HCT116 (cell line): ENCODE measurements around the gene SMG5. TPM values are rescaled to one million over a fixed set of nuclear protein-coding genes. Genes with fewer than 3 reads are reported as not detected.

Experiments used
- ATAC-seq: fragments of 200-7000 bp; cut with Tn5 transposase; 2 replicates; pipeline ENCODE4 v1.9.1; 2020; ENCODE audit warnings: mild to moderate bottlenecking, moderate library complexity
- BruUV-seq: library from RNA; stranded (reverse); fragments of 400-500 nt; replicated peaks from 2 replicates; lab custom pipeline; 2021; lab: Mats Ljungman, UMichigan
- CTCF ChIA-PET: fragments of 300-600 bp; sonication (Branson Sonifier 250); formaldehyde crosslinking; loops from one replicate; lab custom pipeline; 2021; ENCODE audit warnings: antibody characterized with exemption; lab: Charles Lee
- POLR2A ChIA-PET: fragments of 300-600, 350-600 bp; sonication (Branson Sonifier 250); formaldehyde crosslinking; loops from one replicate; lab custom pipeline; 2021; ENCODE audit warnings: antibody characterized with exemption; lab: Charles Lee
- RAD21 ChIA-PET, 2 experiments: fragments of 300-600 bp; sonication (Branson Sonifier 250); formaldehyde crosslinking; loops; one replicate each; lab custom pipeline; 2023; ENCODE audit warnings: low total read pairs in 2 of 2; ENCODE audit not compliant: uncharacterized antibody in 2 of 2, unreplicated experiment in 2 of 2, low non-redundant PET in 1 of 2; lab: Charles Lee
- DNase-seq: peaks from one replicate; pipeline ENCODE4 v3.0.0-alpha.2; 2010; ENCODE audit warnings: low read depth, low spot score
- H2AFZ ChIP-seq: fragments of 200-600 bp; shearing (Covaris generic), sonication (generic); 2 replicates; pipeline ENCODE4 v1.6.1; 2017; ENCODE audit warnings: low read depth, mixed run types, mixed read lengths, antibody characterized with exemption, low read length; ENCODE audit not compliant: poor library complexity, severe bottlenecking
- H3K27ac ChIP-seq: 2 replicates; pipeline ENCODE4 v1.5.1; 2012; ENCODE audit warnings: low read depth, low read length
- H3K27me3 ChIP-seq: fragments of 200-600 bp; sonication (generic); 2 replicates; pipeline ENCODE4 v1.6.1; 2016; ENCODE audit warnings: mixed run types, low read length, mixed read lengths; ENCODE audit not compliant: insufficient read depth
- H3K36me3 ChIP-seq, 2 experiments: fragments of 200-500 bp in 1 of 2; fragments of 200-600 bp in 1 of 2; sonication (Bioruptor generic) in 1 of 2; sonication (generic) in 1 of 2; 2 replicates each; pipeline versions ENCODE4 v1.5.1 to v1.6.1; 2014 to 2016; ENCODE audit warnings: low read length in 2 of 2, inconsistent platforms in 1 of 2, mixed read lengths in 1 of 2, mixed run types in 1 of 2; ENCODE audit not compliant: insufficient read depth in 2 of 2, control insufficient read depth in 1 of 2
- H3K4me1 ChIP-seq, 2 experiments: fragments of 200-600 bp in 1 of 2; sonication (generic) in 1 of 2; 2 replicates each; pipeline versions ENCODE4 v1.5.1 to v1.6.1; 2012 to 2017; ENCODE audit warnings: low read length in 2 of 2, inconsistent platforms in 1 of 2, mild to moderate bottlenecking in 1 of 2, mixed read lengths in 1 of 2, mixed run types in 1 of 2, moderate library complexity in 1 of 2; ENCODE audit not compliant: insufficient read depth in 2 of 2, control insufficient read depth in 1 of 2
- H3K4me2 ChIP-seq: fragments of 200-600 bp; sonication (generic); 2 replicates; pipeline ENCODE4 v1.6.1; 2017; ENCODE audit warnings: mixed run types, low read length, mixed read lengths
- H3K4me3 ChIP-seq, 2 experiments: fragments of 200-600 bp in 1 of 2; sonication (generic) in 1 of 2; replicated peaks in 1 of 2; 2 replicates each; pipeline ENCODE4 v1.5.1; 2011 to 2016; ENCODE audit warnings: low read length in 2 of 2, control low read depth in 1 of 2, low read depth in 1 of 2, mild to moderate bottlenecking in 1 of 2, mixed read lengths in 1 of 2, mixed run types in 1 of 2
- H3K79me2 ChIP-seq: fragments of 200-600 bp; sonication (generic); 2 replicates; pipeline ENCODE4 v1.6.1; 2017; ENCODE audit warnings: mild to moderate bottlenecking, mixed run types, low read length, moderate library complexity, mixed read lengths; ENCODE audit not compliant: insufficient read depth
- H3K9ac ChIP-seq: fragments of 200-600 bp; sonication (generic); 2 replicates; pipeline ENCODE4 v1.6.1; 2016; ENCODE audit warnings: low read length, mixed read lengths
- H3K9me2 ChIP-seq: fragments of 200-600 bp; sonication (generic), shearing (Covaris generic); 2 replicates; pipeline ENCODE4 v1.6.1; 2017; ENCODE audit warnings: mixed run types, mild to moderate bottlenecking, moderate library complexity; ENCODE audit not compliant: insufficient read depth
- H3K9me3 ChIP-seq, 2 experiments: fragments of 200-500 bp in 1 of 2; fragments of 200-600 bp in 1 of 2; sonication (Bioruptor generic) in 1 of 2; sonication (generic) in 1 of 2; 2 replicates each; pipeline ENCODE4 v1.6.1; 2014 to 2017; ENCODE audit warnings: low read length in 2 of 2, mixed read lengths in 2 of 2, inconsistent platforms in 1 of 2, low read depth in 1 of 2, mild to moderate bottlenecking in 1 of 2, mixed run types in 1 of 2, moderate library complexity in 1 of 2; ENCODE audit not compliant: control insufficient read depth in 1 of 2, insufficient read depth in 1 of 2
- H4K20me1 ChIP-seq: fragments of 200-600 bp; sonication (generic), shearing (Covaris generic); 2 replicates; pipeline ENCODE4 v1.6.1; 2017; ENCODE audit warnings: mixed run types, mild to moderate bottlenecking, moderate library complexity; ENCODE audit not compliant: insufficient read depth
- ATF3 ChIP-seq: IDR thresholded peaks from 2 replicates; pipeline ENCODE4 v1.6.1; 2012
- CBX3 ChIP-seq: IDR thresholded peaks from 2 replicates; pipeline ENCODE4 v1.6.1; 2012; ENCODE audit warnings: low read depth
- EZH2 ChIP-seq: fragments of 200-600 bp; sonication (generic); IDR thresholded peaks from 2 replicates; pipeline ENCODE4 v1.6.1; 2017; ENCODE audit warnings: antibody characterized with exemption, mixed run types
- FOSL1 ChIP-seq: IDR thresholded peaks from 2 replicates; pipeline ENCODE4 v1.6.1; 2012; ENCODE audit warnings: low read depth
- JUND ChIP-seq: IDR thresholded peaks from 2 replicates; pipeline ENCODE4 v1.6.1; 2012
- MAX ChIP-seq: IDR thresholded peaks from 2 replicates; pipeline ENCODE4 v1.6.1; 2012
- POLR2A ChIP-seq: IDR thresholded peaks from 2 replicates; pipeline ENCODE4 v1.7.0; 2011; ENCODE audit warnings: borderline replicate concordance; ENCODE audit not compliant: insufficient read depth, insufficient read length; ENCODE audit errors: extremely low read depth
- POLR2AphosphoS5 ChIP-seq: IDR thresholded peaks from 2 replicates; pipeline ENCODE4 v1.6.1; 2011; ENCODE audit warnings: mild to moderate bottlenecking, low read depth, low read length, moderate library complexity
- RAD21 ChIP-seq: IDR thresholded peaks from 2 replicates; pipeline ENCODE4 v1.6.1; 2012; ENCODE audit warnings: low read depth, mild to moderate bottlenecking
- SIN3A ChIP-seq: IDR thresholded peaks from 2 replicates; pipeline ENCODE4 v1.6.1; 2012; ENCODE audit warnings: low read depth
- SP1 ChIP-seq: IDR thresholded peaks from 2 replicates; pipeline ENCODE4 v1.6.1; 2012; ENCODE audit warnings: low read depth
- ZBTB33 ChIP-seq: IDR thresholded peaks from 2 replicates; pipeline ENCODE4 v1.6.1; 2011; ENCODE audit warnings: mild to moderate bottlenecking, low read length, moderate library complexity; ENCODE audit not compliant: insufficient replicate concordance; ENCODE audit errors: extremely low read depth
- ZFX ChIP-seq: fragments of 450-650 bp; IDR thresholded peaks from 2 replicates; pipeline ENCODE4 v1.6.1; 2017
- ZNF274 ChIP-seq: fragments of 200-500 bp; sonication (Bioruptor generic); IDR thresholded peaks from 2 replicates; pipeline ENCODE4 v1.6.1; 2014; ENCODE audit warnings: mild to moderate bottlenecking, low read depth, low read length, inconsistent platforms
- intact Hi-C: fragments of 100-400 bp; cut with micrococcal nuclease; formaldehyde crosslinking; loops from 2 replicates; pipeline ENCODE4 v1.10.0; 2022
- total RNA-seq: library from RNA; stranded (reverse); gene quantifications from one replicate; pipeline ENCODE4 v1.2.1, GENCODE V29; 2021; ENCODE audit not compliant: unreplicated experiment

Gene SMG5
- total RNA-seq, 1 experiment from 2014 or later: 75.2 TPM

GRCh38 chr1:156246781-156247459 lies 35.7 kb downstream of the SMG5 start:
- ChIA-PET CTCF (interaction anchor here (1.4 kb wide), 1 partner anchor 13 kb away, joined by 3 read pairs; no protein-coding TSS in a partner anchor), RAD21 (no interaction called here), POLR2A (no interaction called here)
- intact Hi-C loops: no loop called here
- H3K36me3 ChIP-seq: peaks cover 16 to 26% of the 10 kb centered on the region in 2 experiments; a peak in 3 of 4 replicates
- no peak overlapping the region for H2AFZ ChIP-seq
- no peak overlapping the region for H3K4me3 ChIP-seq
- TF ChIP-seq POLR2AphosphoS5 (0 out of 2 replicates have a peak, but pooled peaks have one; percentile 33), ZBTB33 (no peak)
- H3K27ac ChIP-seq: peak overlapping the region; percentile 24; the same call in 1 of the 2 replicates
- ATAC-seq: peak; percentile 82
- H3K4me1 ChIP-seq: peaks cover 8 to 19% of the 10 kb centered on the region in 2 experiments
- no peak overlapping the region; the same call in 1 of the 2 replicates for H3K9ac ChIP-seq
- H3K27me3 ChIP-seq: no peaks in the 10 kb centered on the region
- no TSS peak for BruUV-seq
- peak overlapping the region; percentile 41 for H3K4me2 ChIP-seq
- no peaks in the 10 kb centered on the region for H3K9me3 ChIP-seq
- no peaks in the 10 kb centered on the region for H3K9me2 ChIP-seq
- no peaks in the 10 kb centered on the region for H3K79me2 ChIP-seq
- no peak for DNase-seq
- peaks cover 3% of the 10 kb centered on the region; the same call in 1 of the 2 replicates for H4K20me1 ChIP-seq

DNA sequence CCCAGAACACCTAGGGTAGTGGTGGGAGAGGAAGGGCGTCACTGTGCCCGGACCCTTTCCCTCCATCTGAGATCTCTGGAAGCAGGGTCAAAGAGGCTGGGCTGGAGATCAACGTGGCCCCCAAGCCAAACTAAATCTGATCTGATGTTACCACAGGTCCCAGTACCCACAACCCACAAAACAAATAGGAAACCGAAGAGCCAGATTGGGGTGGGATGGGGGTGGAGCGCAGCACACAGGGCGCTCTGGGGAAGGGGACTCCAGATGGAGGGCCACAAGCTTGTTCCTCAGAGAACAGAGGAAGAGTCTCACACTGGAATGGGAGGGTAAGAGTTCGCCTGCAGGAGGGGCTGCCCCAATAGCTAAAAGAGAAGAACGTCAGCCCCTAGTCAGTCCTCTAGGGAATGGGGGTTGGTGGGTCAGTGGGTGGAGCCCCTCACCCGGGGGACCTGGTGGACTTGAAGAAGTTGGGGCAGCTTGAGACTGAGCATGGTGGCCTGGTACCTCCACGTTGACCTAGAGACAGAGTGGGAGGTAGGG lies 36.3 kb downstream of the SMG5 start:
- intact Hi-C loops: no loop called here
- no peak overlapping the region for H3K9ac ChIP-seq
- ChIA-PET POLR2A (no interaction called here), CTCF (interaction anchor here (1.4 kb wide), 1 partner anchor 13 kb away, joined by 3 read pairs; no protein-coding TSS in a partner anchor), RAD21 (no interaction called here)
- H3K9me2 ChIP-seq: no peaks in the 10 kb centered on the region
- ATAC-seq (no peak), DNase-seq (no peak)
- no peaks in the 10 kb centered on the region for H3K9me3 ChIP-seq
- peaks cover 3% of the 10 kb centered on the region; the same call in 1 of the 2 replicates for H4K20me1 ChIP-seq
- BruUV-seq: no TSS peak
- no peak overlapping the region for H3K4me2 ChIP-seq
- H3K4me3 ChIP-seq: no peak overlapping the region
- 0 out of 2 replicates have a peak overlapping the region, but pooled peaks have one; percentile 24 for H3K27ac ChIP-seq
- no peak overlapping the region for H2AFZ ChIP-seq
- no peaks in the 10 kb centered on the region for H3K79me2 ChIP-seq
- peaks cover 9 to 24% of the 10 kb centered on the region in 2 experiments for H3K4me1 ChIP-seq
- no peaks in the 10 kb centered on the region for H3K27me3 ChIP-seq
- H3K36me3 ChIP-seq: peaks cover 11 to 20% of the 10 kb centered on the region in 2 experiments; a peak in 3 of 4 replicates
- TF ChIP-seq ZNF274 (no peak), SP1 (no peak), ZBTB33 (no peak), FOSL1 (no peak), ATF3 (no peak), SIN3A (no peak), MAX (no peak), CBX3 (no peak), JUND (no peak), RAD21 (no peak), POLR2A (no peak), ZFX (no peak), EZH2 (no peak)
